B cell (primary cell): ENCODE data around the gene ATXN7L3.

ENCODE experiments used
- CTCF ChIP-seq: fragments of 200-600 bp; IDR thresholded peaks from one replicate; pipeline ENCODE4 v1.8.0; 2022; ENCODE audit warnings: antibody characterized with exemption, mild to moderate bottlenecking
- EZH2 ChIP-seq: IDR thresholded peaks from 2 replicates; pipeline ENCODE4 v1.6.1; 2012; ENCODE audit warnings: borderline replicate concordance, low read depth, mild to moderate bottlenecking, moderate library complexity, low read length; ENCODE audit not compliant: insufficient read depth, poor library complexity, severe bottlenecking

DNA sequence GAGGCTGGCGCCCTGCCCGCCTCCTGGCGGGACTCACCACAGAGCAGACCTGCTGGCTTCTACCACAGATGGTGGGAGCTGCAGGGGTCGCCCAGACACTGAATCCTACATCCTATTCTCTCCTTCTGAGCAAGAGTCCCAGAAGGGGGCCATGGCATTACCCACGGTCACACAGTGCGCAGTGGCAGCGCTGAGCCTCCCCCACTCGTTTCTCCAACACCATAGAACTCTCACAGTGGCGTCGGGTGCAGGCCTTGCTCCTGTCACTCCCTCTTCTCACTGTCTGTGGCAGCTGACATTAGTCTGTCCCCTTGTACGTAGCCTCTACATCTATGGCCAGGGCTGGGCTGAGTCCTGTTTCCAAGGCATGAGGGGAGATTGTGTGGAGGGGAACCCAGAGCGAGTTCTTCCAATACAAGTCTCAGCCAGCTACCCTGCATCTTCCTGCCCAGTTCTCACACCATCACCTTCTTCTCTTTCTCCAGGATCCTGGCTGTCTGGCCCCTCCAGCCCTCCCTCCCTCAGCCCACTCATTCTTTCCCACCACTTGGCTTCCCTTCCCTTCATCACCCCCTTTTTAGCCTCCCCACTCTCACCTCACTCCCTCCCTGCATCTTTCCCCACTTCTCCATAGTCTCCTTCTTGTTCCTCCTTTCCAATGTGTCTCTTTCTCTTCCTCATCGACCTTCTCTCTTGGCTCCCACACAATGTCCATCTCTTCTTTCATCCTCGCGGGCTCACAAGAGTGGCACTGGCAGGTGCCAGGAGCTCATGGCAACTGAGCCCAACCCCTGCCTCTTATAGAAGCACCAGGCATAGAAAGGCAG, 13.9 kb upstream of the ATXN7L3 start:
- TF ChIP-seq CTCF (no peak), EZH2 (no peak)
